HG02885 (cell line): ENCODE results near the gene DNAJC15.
"Not testable (repeated sequence)": the region's sequence is repeated elsewhere in the genome, so short reads cannot be mapped to it uniquely, and the experiment has no call there.

Source experiments
- ATAC-seq: cut with Tn5 transposase; IDR thresholded peaks from one replicate; pipeline ENCODE4 v1.9.1; 2021; ENCODE audit warnings: mild to moderate bottlenecking; ENCODE audit not compliant: unreplicated experiment, poor library complexity

The DNAJC15 gene

GRCh38 chr13:43041369-43041921, 18.1 kb downstream of the DNAJC15 start:
- ATAC-seq, result peak; percentile 73

- ATAC-seq, result no peak
Measured at GRCh38 chr13:43042410-43042921, 19.1 kb downstream of the DNAJC15 start.

GRCh38 chr13:43044720-43045301, 21.4 kb downstream of the DNAJC15 start:
- ATAC-seq, result no peak

GRCh38 chr13:43045302-43045773, 22.0 kb downstream of the DNAJC15 start:
- not testable (repeated sequence) for ATAC-seq

- no peak for ATAC-seq
Measured at GRCh38 chr13:43046259-43046658, 22.9 kb downstream of the DNAJC15 start.

GRCh38 chr13:43054803-43055802, 31.7 kb downstream of the DNAJC15 start:
- peak; percentile 47 for ATAC-seq

GRCh38 chr13:43057653-43058317, 34.4 kb downstream of the DNAJC15 start:
- ATAC-seq, result peak; percentile 49

GRCh38 chr13:43058318-43058674, 34.9 kb downstream of the DNAJC15 start:
- ATAC-seq, result peak; percentile 60

GRCh38 chr13:43058831-43059230, 35.4 kb downstream of the DNAJC15 start:
- ATAC-seq, result no peak

GRCh38 chr13:43059779-43060178, 36.4 kb downstream of the DNAJC15 start:
- ATAC-seq, result not testable (repeated sequence)

- not testable (repeated sequence) for ATAC-seq
Measured at GRCh38 chr13:43060806-43061205, 37.4 kb downstream of the DNAJC15 start.

- ATAC-seq, result no peak
Measured at GRCh38 chr13:43061496-43062280, 38.3 kb downstream of the DNAJC15 start.

GRCh38 chr13:43071824-43072223, 48.4 kb downstream of the DNAJC15 start:
- no peak for ATAC-seq

- ATAC-seq, result no peak
Measured at GRCh38 chr13:43072394-43072793, 49.0 kb downstream of the DNAJC15 start.

GRCh38 chr13:43074824-43075510, 51.6 kb downstream of the DNAJC15 start:
- peak; percentile 79 for ATAC-seq

- not testable (repeated sequence) for ATAC-seq
Measured at GRCh38 chr13:43075511-43075902, 52.1 kb downstream of the DNAJC15 start.

GRCh38 chr13:43077046-43077445, 53.7 kb downstream of the DNAJC15 start:
- ATAC-seq, result no peak

GRCh38 chr13:43077461-43077860, 54.1 kb downstream of the DNAJC15 start:
- ATAC-seq, result no peak

- no peak for ATAC-seq
Measured at GRCh38 chr13:43077906-43078305, 54.5 kb downstream of the DNAJC15 start.
